ENCODE results near the gene KCNK6.

GRCh38 chr19:38352611-38353010 lies 33.0 kb downstream of the KCNK6 start:
- TF ChIP-seq POLR2A (IDR thresholded peaks at IDR 0.05) (no peak), CTCF (IDR thresholded peaks at IDR 0.05) (no peak), EP300 (IDR thresholded peaks at IDR 0.05; ENCODE audit: low read depth) (no peak)
